ENCODE data around the gene SRRM5. TPM values are rescaled to one million over a fixed set of nuclear protein-coding genes. Genes with fewer than 3 reads are reported as not detected.

Gene SRRM5
- total RNA-seq, 2 donors from 2014 or later, result 0.28 TPM; not detected in 1

DNA sequence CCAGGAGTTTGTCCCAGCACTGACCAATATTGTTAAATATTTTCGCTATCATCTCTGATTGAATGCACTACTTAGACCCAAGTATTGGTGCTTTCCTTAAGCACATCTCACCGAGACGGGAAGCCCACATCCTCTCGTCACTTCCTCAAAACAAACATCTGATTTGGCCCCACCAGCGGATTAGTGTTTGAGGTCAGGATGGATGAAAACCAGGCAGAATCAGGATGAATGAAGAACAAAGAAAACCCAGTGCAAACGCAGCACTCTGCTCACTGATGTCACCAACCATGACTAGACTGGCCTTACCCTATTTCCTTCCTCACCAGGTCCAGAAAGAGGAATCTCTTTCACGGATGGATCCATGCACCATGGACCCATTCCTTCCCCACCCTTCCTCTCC, 52.1 kb downstream of the SRRM5 start:
- TF ChIP-seq, protein P1, sequence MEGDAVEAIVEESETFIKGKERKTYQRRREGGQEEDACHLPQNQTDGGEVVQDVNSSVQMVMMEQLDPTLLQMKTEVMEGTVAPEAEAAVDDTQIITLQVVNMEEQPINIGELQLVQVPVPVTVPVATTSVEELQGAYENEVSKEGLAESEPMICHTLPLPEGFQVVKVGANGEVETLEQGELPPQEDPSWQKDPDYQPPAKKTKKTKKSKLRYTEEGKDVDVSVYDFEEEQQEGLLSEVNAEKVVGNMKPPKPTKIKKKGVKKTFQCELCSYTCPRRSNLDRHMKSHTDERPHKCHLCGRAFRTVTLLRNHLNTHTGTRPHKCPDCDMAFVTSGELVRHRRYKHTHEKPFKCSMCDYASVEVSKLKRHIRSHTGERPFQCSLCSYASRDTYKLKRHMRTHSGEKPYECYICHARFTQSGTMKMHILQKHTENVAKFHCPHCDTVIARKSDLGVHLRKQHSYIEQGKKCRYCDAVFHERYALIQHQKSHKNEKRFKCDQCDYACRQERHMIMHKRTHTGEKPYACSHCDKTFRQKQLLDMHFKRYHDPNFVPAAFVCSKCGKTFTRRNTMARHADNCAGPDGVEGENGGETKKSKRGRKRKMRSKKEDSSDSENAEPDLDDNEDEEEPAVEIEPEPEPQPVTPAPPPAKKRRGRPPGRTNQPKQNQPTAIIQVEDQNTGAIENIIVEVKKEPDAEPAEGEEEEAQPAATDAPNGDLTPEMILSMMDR (IDR thresholded peaks at IDR 0.05), result no peak
- Histone ChIP-seq H3K4me1 (peaks cover 0 to 14% of the 10 kb centered on the region in 2 donors), H3K27ac (no peak overlapping the region), H3K9me3 (no peaks in the 10 kb centered on the region), H3K27me3 (no peaks in the 10 kb centered on the region), H3K4me3 (no peak overlapping the region), H3K36me3 (peaks cover 11% of the 10 kb centered on the region)
- DNase-seq (ENCODE audit: low spot score), result no peak

Other genes with a start within 250 kb of the SRRM5 start
- gene TEX101, start 197.2 kb upstream of the SRRM5 start, total RNA-seq, result not detected
- under 1 TPM in 1 of 2 donors, not detected in 1; 0.90 TPM for gene LYPD3, start 146.5 kb upstream of the SRRM5 start, total RNA-seq
- gene PHLDB3, start 107.3 kb upstream of the SRRM5 start, total RNA-seq, result 1 to 10 TPM; 3.6 to 7.7 TPM
- 10 to 100 TPM; 17.9 to 25.4 TPM for gene ETHE1, start 84.9 kb upstream of the SRRM5 start, total RNA-seq
- gene ZNF575, start 78.9 kb upstream of the SRRM5 start, total RNA-seq, result under 1 TPM in 1 of 2 donors, not detected in 1; 0.39 TPM
- gene XRCC1, start 36.6 kb upstream of the SRRM5 start, total RNA-seq, result 10 to 100 TPM; 14.3 to 14.9 TPM
- gene PINLYP, start 36.3 kb upstream of the SRRM5 start, total RNA-seq, result 1 to 10 TPM; 1.6 to 4.5 TPM
- gene IRGQ, start 16.0 kb upstream of the SRRM5 start, total RNA-seq, result 10 to 100 TPM; 24.7 to 25.9 TPM
- gene ZNF576, start 15.5 kb upstream of the SRRM5 start, total RNA-seq, result 10 to 100 TPM in 1 of 2 donors, 1 to 10 TPM in 1; 8.9 to 16.4 TPM
- gene ZNF428, start 7.5 kb downstream of the SRRM5 start, total RNA-seq, result 10 to 100 TPM; 23.4 to 25.7 TPM
- 1 to 10 TPM; 6.6 to 9.6 TPM for gene CADM4, start 27.8 kb downstream of the SRRM5 start, total RNA-seq
- gene PLAUR, start 58.1 kb downstream of the SRRM5 start, total RNA-seq, result 10 to 100 TPM; 12.9 to 18.4 TPM
- gene IRGC, start 104.0 kb downstream of the SRRM5 start, total RNA-seq, result not detected
- 10 to 100 TPM in 1 of 2 donors, 1 to 10 TPM in 1; 8.0 to 11.0 TPM for gene SMG9, start 142.9 kb downstream of the SRRM5 start, total RNA-seq
- 1 to 10 TPM; 1.3 to 2.0 TPM for gene KCNN4, start 168.9 kb downstream of the SRRM5 start, total RNA-seq
- 1 to 10 TPM in 1 of 2 donors, under 1 TPM in 1; 0.63 to 3.9 TPM for gene LYPD5, start 190.4 kb downstream of the SRRM5 start, total RNA-seq
- 1 to 10 TPM; 4.5 to 6.5 TPM for gene ZNF283, start 215.2 kb downstream of the SRRM5 start, total RNA-seq

Measured in right atrium auricular region (tissue), 2 donors.